D721Med (cell line): ENCODE results near the gene SMARCD3.

Source experiments
- DNase-seq: peaks from one replicate; pipeline ENCODE4 v3.0.0; 2011; ENCODE audit warnings: low spot score; ENCODE audit not compliant: insufficient read length
- FAIRE-seq: peaks from 2 replicates; lab custom pipeline; 2011; peaks lifted over from hg19 to GRCh38; lab: Jason Lieb, UNC
- TF ChIP-seq, protein P1 (sequence below): IDR thresholded peaks from 2 replicates; pipeline ENCODE4 v1.5.1; 2012; ENCODE audit warnings: mild to moderate bottlenecking, control low read depth; ENCODE audit not compliant: insufficient read depth; ENCODE audit errors: missing control alignments

Gene SMARCD3

GRCh38 chr7:151192002-151192539 lies 56.4 kb downstream of the SMARCD3 start:
- DNase-seq (no peak), FAIRE-seq (no peak)
- TF ChIP-seq, protein P1, sequence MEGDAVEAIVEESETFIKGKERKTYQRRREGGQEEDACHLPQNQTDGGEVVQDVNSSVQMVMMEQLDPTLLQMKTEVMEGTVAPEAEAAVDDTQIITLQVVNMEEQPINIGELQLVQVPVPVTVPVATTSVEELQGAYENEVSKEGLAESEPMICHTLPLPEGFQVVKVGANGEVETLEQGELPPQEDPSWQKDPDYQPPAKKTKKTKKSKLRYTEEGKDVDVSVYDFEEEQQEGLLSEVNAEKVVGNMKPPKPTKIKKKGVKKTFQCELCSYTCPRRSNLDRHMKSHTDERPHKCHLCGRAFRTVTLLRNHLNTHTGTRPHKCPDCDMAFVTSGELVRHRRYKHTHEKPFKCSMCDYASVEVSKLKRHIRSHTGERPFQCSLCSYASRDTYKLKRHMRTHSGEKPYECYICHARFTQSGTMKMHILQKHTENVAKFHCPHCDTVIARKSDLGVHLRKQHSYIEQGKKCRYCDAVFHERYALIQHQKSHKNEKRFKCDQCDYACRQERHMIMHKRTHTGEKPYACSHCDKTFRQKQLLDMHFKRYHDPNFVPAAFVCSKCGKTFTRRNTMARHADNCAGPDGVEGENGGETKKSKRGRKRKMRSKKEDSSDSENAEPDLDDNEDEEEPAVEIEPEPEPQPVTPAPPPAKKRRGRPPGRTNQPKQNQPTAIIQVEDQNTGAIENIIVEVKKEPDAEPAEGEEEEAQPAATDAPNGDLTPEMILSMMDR, result no peak

DNA sequence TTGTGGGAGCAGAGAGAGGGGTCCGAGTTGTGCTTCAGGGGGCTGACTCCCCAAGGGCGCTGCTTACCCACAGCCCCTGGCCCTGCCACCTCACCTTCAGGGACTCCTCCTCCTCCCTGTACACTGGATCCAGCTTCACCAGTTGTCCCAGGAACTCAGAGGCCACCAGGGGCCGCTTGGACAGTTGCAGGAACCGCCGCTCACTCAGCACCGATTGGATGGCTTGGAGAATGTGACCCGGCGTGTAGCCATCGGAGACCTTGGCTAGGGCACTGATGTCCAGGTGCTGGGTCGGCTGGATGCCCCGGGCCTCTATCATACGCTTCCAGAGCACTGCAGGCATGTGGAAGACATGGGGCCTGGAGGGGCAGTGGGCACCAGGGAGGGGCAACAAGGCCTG lies 57.0 kb downstream of the SMARCD3 start:
- FAIRE-seq (no peak), DNase-seq (no peak)
- TF ChIP-seq, protein P1, result no peak

- FAIRE-seq (no peak), DNase-seq (no peak)
- TF ChIP-seq, protein P1, result no peak
Measured at GRCh38 chr7:151189038-151189437, 59.5 kb downstream of the SMARCD3 start.
